SK-N-SH (cell line): ENCODE data around the gene TMEM14A. TPM values are rescaled to one million over a fixed set of nuclear protein-coding genes. Genes with fewer than 3 reads are reported as not detected.

ENCODE experiments used
- CTCF ChIA-PET: fragments of 300-600, 350-600 bp; formaldehyde crosslinking; extraction: SDS; loops from one replicate; lab custom pipeline; 2021; lab: Yijun Ruan, JAX
- POLR2A ChIA-PET: fragments of 350-600 bp; sonication (Branson Sonifier 250); formaldehyde crosslinking; extraction: SDS; loops from one replicate; lab custom pipeline; 2020; ENCODE audit warnings: antibody characterized with exemption, inconsistent platforms; lab: Yijun Ruan, JAX
- DNase-seq: peaks from one replicate; pipeline ENCODE4 v3.0.0; 2012
- H2AFZ ChIP-seq: fragments of 200-600 bp; sonication (generic); 2 replicates; pipeline ENCODE4 v1.8.1; 2016; ENCODE audit warnings: antibody characterized with exemption, mild to moderate bottlenecking, low read depth
- H3F3A ChIP-seq: fragments of 200-600 bp; sonication (generic); replicated peaks from 2 replicates; pipeline ENCODE3; 2016; ENCODE audit warnings: antibody characterized with exemption, mild to moderate bottlenecking; ENCODE audit not compliant: insufficient read depth
- H3K27ac ChIP-seq, 2 experiments: fragments of 200-500 bp in 1 of 2; fragments of 200-600 bp in 1 of 2; sonication (Bioruptor generic) in 1 of 2; sonication (generic), shearing (Covaris generic) in 1 of 2; 2 replicates each; pipeline versions ENCODE4 v1.5.1 to v1.6.1; 2014 to 2016; ENCODE audit warnings: low read depth in 2 of 2, inconsistent platforms in 1 of 2, low read length in 1 of 2, mild to moderate bottlenecking in 1 of 2, mixed read lengths in 1 of 2
- H3K27me3 ChIP-seq: fragments of 200-600 bp; sonication (generic), shearing (Covaris generic); 2 replicates; pipeline ENCODE4 v1.6.1; 2016; ENCODE audit warnings: mixed run types; ENCODE audit not compliant: insufficient read depth
- H3K36me3 ChIP-seq, 2 experiments: fragments of 200-500 bp in 1 of 2; fragments of 200-600 bp in 1 of 2; sonication (Bioruptor generic) in 1 of 2; sonication (generic) in 1 of 2; replicated peaks in 1 of 2; 2 replicates each; pipeline versions ENCODE3 to v1.5.1; 2014 to 2016; ENCODE audit warnings: low read length in 1 of 2, mild to moderate bottlenecking in 1 of 2; ENCODE audit not compliant: insufficient read depth in 2 of 2, control insufficient read depth in 1 of 2
- H3K4me1 ChIP-seq, 2 experiments: fragments of 200-500 bp in 1 of 2; fragments of 200-600 bp in 1 of 2; sonication (Bioruptor generic) in 1 of 2; sonication (generic), shearing (Covaris generic) in 1 of 2; 2 replicates each; pipeline versions ENCODE4 v1.5.1 to v1.6.1; 2014 to 2016; ENCODE audit warnings: low read depth in 1 of 2, low read length in 1 of 2, mixed run types in 1 of 2; ENCODE audit not compliant: insufficient read depth in 2 of 2, control insufficient read depth in 1 of 2
- H3K4me2 ChIP-seq: fragments of 200-600 bp; sonication (generic), shearing (Covaris generic); 2 replicates; pipeline ENCODE4 v1.6.1; 2017; ENCODE audit warnings: mixed run types
- H3K4me3 ChIP-seq, 2 experiments: fragments of 200-500 bp in 1 of 2; fragments of 200-600 bp in 1 of 2; sonication (Bioruptor generic) in 1 of 2; sonication (generic), shearing (Covaris generic) in 1 of 2; 2 replicates each; pipeline versions ENCODE4 v1.5.1 to v1.8.1; 2014 to 2016; ENCODE audit warnings: low read depth in 2 of 2, inconsistent platforms in 1 of 2, low read length in 1 of 2, mild to moderate bottlenecking in 1 of 2, mixed read lengths in 1 of 2, moderate library complexity in 1 of 2
- H3K79me2 ChIP-seq: fragments of 200-600 bp; sonication (generic); 2 replicates; pipeline ENCODE4 v1.8.1; 2017; ENCODE audit warnings: mild to moderate bottlenecking; ENCODE audit not compliant: insufficient read depth
- H3K9ac ChIP-seq: fragments of 200-600 bp; sonication (generic); 2 replicates; pipeline ENCODE4 v1.6.1; 2017; ENCODE audit warnings: mixed run types
- H3K9me2 ChIP-seq: fragments of 200-600 bp; sonication (generic); 2 replicates; pipeline ENCODE4 v1.6.1; 2017; ENCODE audit warnings: mixed run types
- H3K9me3 ChIP-seq: fragments of 200-600 bp; sonication (generic); 2 replicates; pipeline ENCODE4 v1.6.1; 2017; ENCODE audit warnings: mixed run types, mild to moderate bottlenecking, moderate library complexity
- H4K20me1 ChIP-seq: fragments of 200-600 bp; sonication (generic); 2 replicates; pipeline ENCODE4 v1.6.1; 2017; ENCODE audit warnings: mild to moderate bottlenecking, mixed run types; ENCODE audit not compliant: insufficient read depth
- EP300 ChIP-seq, 2 experiments: IDR thresholded peaks; 2 replicates each; pipeline versions ENCODE4 v1.4.0 to v1.6.1; 2012; ENCODE audit warnings: borderline replicate concordance in 1 of 2, low read depth in 1 of 2, low read length in 1 of 2
- EZH2phosphoT487 ChIP-seq: fragments of 200-600 bp; sonication (generic); IDR thresholded peaks from 2 replicates; pipeline ENCODE4 v1.6.1; 2017; ENCODE audit warnings: low read depth, mixed run types, mild to moderate bottlenecking, antibody characterized with exemption, moderate library complexity, borderline replicate concordance
- GABPA ChIP-seq: IDR thresholded peaks from 2 replicates; pipeline ENCODE4 v1.4.0; 2012; ENCODE audit warnings: low read depth, mild to moderate bottlenecking
- IRF3 ChIP-seq: fragments of 150-350 bp; IDR thresholded peaks from 2 replicates; pipeline ENCODE4 v1.6.1; 2016; ENCODE audit warnings: mild to moderate bottlenecking, low read depth, low read length
- NRF1 ChIP-seq: IDR thresholded peaks from 2 replicates; pipeline ENCODE4 v1.6.1; 2012; ENCODE audit warnings: low read depth, mild to moderate bottlenecking, low read length
- REST ChIP-seq: IDR thresholded peaks from 2 replicates; pipeline ENCODE4 v1.6.1; 2012; ENCODE audit warnings: mild to moderate bottlenecking, low read depth, low read length, moderate library complexity
- RXRA ChIP-seq: IDR thresholded peaks from 2 replicates; pipeline ENCODE4 v1.4.0; 2012; ENCODE audit warnings: low read depth, mild to moderate bottlenecking, borderline replicate concordance
- SIN3A ChIP-seq: IDR thresholded peaks from 2 replicates; pipeline ENCODE4 v1.6.1; 2012; ENCODE audit warnings: low read depth, mild to moderate bottlenecking, low read length, moderate library complexity, borderline replicate concordance
- SMC3 ChIP-seq: IDR thresholded peaks from 2 replicates; pipeline ENCODE4 v1.6.1; 2012; ENCODE audit warnings: low read depth, low read length, improper control_type of control experiment
- TAF1 ChIP-seq: IDR thresholded peaks from 2 replicates; pipeline ENCODE4 v1.6.1; 2012; ENCODE audit warnings: low read depth, mild to moderate bottlenecking, low read length, moderate library complexity, borderline replicate concordance
- TCF12 ChIP-seq: IDR thresholded peaks from 2 replicates; pipeline ENCODE4 v1.4.0; 2012
- TEAD4 ChIP-seq: IDR thresholded peaks from 2 replicates; pipeline ENCODE4 v1.4.0; 2012; ENCODE audit warnings: mild to moderate bottlenecking, borderline replicate concordance; ENCODE audit not compliant: insufficient read depth
- WGBS: methylation state at CpG from one replicate; pipeline ENCODE4 v1.1.6; 2017; ENCODE audit warnings: low lambda C conversion rate; 5-methylcytosine and 5-hydroxymethylcytosine counted together
- polyA plus RNA-seq, 3 experiments: library from polyadenylated mRNA; depleted of rRNA; stranded (reverse); fragments of >200 nt; gene quantifications; 2 replicates each; pipeline ENCODE4 v1.2.3, GENCODE V29; 2012
- TF ChIP-seq, protein P1 (sequence below): IDR thresholded peaks from 2 replicates; pipeline ENCODE4; 2012
- TF ChIP-seq, protein P2 (sequence below): fragments of 200-600 bp; sonication (generic); IDR thresholded peaks from 2 replicates; pipeline ENCODE4 v1.6.1; 2017; ENCODE audit warnings: antibody characterized with exemption, mild to moderate bottlenecking, moderate library complexity

TMEM14A gene
- polyA plus RNA-seq, 1 of the 3 experiments (the other 2 are of a cell fraction): 42.4 TPM

DNA sequence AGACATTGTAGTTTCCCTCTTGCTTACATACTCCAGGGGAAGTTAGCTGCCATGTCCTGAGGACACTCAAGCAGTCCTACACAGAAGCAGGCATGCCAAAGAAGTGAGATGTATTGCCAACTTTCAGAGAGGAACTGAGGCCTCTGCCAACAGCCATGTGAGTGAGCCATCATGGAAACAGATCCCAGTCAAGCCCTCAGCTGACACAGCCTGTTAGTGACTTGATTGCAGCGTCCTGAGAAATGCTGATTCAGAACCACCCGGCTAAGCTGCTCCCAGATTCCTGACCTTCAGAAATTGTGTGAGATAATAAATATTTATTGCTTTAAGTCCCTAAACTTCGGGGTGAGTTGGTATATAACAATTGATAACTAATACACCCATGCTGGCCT lies 54.2 kb downstream of the TMEM14A start:
- no peaks in the 10 kb centered on the region for H3K9me2 ChIP-seq
- POLR2A ChIA-PET: no interaction called here
- no peaks in the 10 kb centered on the region for H3K79me2 ChIP-seq
- no peaks in the 10 kb centered on the region for H3K27me3 ChIP-seq
- H3K9me3 ChIP-seq: no peaks in the 10 kb centered on the region
- no peak overlapping the region for H3K27ac ChIP-seq
- CTCF ChIA-PET: interaction anchor here (0.6 to 2.7 kb wide), 18 partner anchors 9 to 1067 kb away, joined by 3 to 14 read pairs (median 4); no protein-coding TSS in a partner anchor
- H3K4me3 ChIP-seq: no peak overlapping the region
- no peak for DNase-seq
- no peaks in the 10 kb centered on the region for H3K36me3 ChIP-seq
- no peaks in the 10 kb centered on the region for H4K20me1 ChIP-seq
- H3F3A ChIP-seq: no peaks in the 10 kb centered on the region
- TF ChIP-seq IRF3 (no peak), TAF1 (no peak), EP300 (IDR thresholded peaks at IDR 0.05; ENCODE audit: borderline replicate concordance in 1 of 2, low read depth in 1 of 2, low read length in 1 of 2) (no peak), SMC3 (no peak), REST (no peak), TCF12 (no peak), SIN3A (no peak), RXRA (no peak), GABPA (no peak), EZH2phosphoT487 (no peak), NRF1 (no peak), TEAD4 (no peak)
- TF ChIP-seq, protein P1, sequence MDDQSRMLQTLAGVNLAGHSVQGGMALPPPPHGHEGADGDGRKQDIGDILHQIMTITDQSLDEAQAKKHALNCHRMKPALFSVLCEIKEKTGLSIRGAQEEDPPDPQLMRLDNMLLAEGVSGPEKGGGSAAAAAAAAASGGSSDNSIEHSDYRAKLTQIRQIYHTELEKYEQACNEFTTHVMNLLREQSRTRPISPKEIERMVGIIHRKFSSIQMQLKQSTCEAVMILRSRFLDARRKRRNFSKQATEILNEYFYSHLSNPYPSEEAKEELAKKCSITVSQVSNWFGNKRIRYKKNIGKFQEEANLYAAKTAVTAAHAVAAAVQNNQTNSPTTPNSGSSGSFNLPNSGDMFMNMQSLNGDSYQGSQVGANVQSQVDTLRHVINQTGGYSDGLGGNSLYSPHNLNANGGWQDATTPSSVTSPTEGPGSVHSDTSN: no peak
- TF ChIP-seq, protein P2, sequence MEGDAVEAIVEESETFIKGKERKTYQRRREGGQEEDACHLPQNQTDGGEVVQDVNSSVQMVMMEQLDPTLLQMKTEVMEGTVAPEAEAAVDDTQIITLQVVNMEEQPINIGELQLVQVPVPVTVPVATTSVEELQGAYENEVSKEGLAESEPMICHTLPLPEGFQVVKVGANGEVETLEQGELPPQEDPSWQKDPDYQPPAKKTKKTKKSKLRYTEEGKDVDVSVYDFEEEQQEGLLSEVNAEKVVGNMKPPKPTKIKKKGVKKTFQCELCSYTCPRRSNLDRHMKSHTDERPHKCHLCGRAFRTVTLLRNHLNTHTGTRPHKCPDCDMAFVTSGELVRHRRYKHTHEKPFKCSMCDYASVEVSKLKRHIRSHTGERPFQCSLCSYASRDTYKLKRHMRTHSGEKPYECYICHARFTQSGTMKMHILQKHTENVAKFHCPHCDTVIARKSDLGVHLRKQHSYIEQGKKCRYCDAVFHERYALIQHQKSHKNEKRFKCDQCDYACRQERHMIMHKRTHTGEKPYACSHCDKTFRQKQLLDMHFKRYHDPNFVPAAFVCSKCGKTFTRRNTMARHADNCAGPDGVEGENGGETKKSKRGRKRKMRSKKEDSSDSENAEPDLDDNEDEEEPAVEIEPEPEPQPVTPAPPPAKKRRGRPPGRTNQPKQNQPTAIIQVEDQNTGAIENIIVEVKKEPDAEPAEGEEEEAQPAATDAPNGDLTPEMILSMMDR: no peak
- WGBS: 30% methylated on average over 3 of the region's 3 CpGs
- no peak overlapping the region for H3K9ac ChIP-seq
- no peaks in the 10 kb centered on the region for H3K4me1 ChIP-seq
- H3K4me2 ChIP-seq: no peak overlapping the region
- no peak overlapping the region for H2AFZ ChIP-seq
